HepG2 (cell line): ENCODE data around the gene NUP62.

Experiments used
- ARNT2 ChIP-seq: sonication (generic); formaldehyde crosslinking; IDR thresholded peaks from 2 replicates; pipeline ENCODE4 v1.8.0; 2022; ENCODE audit warnings: mild to moderate bottlenecking, low read depth, missing genetic modification reagents, moderate library complexity
- CEBPB ChIP-seq: IDR thresholded peaks from 2 replicates; pipeline ENCODE4 v1.6.1; 2011; ENCODE audit warnings: low read depth, low read length, improper control_type of control experiment, borderline replicate concordance
- CTCF ChIP-seq: sonication (generic); formaldehyde crosslinking; IDR thresholded peaks from 2 replicates; pipeline ENCODE4 v1.5.0; 2020; ENCODE audit warnings: mild to moderate bottlenecking, missing genetic modification reagents, moderate library complexity
- FOXM1 ChIP-seq: sonication (generic); formaldehyde crosslinking; IDR thresholded peaks from 2 replicates; pipeline ENCODE4 v1.5.0; 2020; ENCODE audit warnings: missing genetic modification reagents
- FOXP1 ChIP-seq, 2 experiments: fragments of 450-650 bp in 1 of 2; IDR thresholded peaks; 2 replicates each; pipeline ENCODE4 v1.6.1; 2017 to 2018; ENCODE audit warnings: antibody characterized with exemption in 1 of 2
- GABPB1 ChIP-seq: IDR thresholded peaks from 2 replicates; pipeline ENCODE4 v1.6.1; 2016; ENCODE audit warnings: mild to moderate bottlenecking, missing genetic modification reagents, moderate library complexity, missing compliant biosample characterization
- GATAD1 ChIP-seq: IDR thresholded peaks from 2 replicates; pipeline ENCODE4 v1.6.1; 2016; ENCODE audit warnings: missing genetic modification reagents, missing compliant biosample characterization
- PHF20 ChIP-seq: sonication (generic); formaldehyde crosslinking; IDR thresholded peaks from 2 replicates; pipeline ENCODE4 v1.5.0; 2020; ENCODE audit warnings: mild to moderate bottlenecking, missing genetic modification reagents
- POLR2A ChIP-seq, 2 experiments: IDR thresholded peaks; 2 replicates each; pipeline ENCODE4 v1.6.1; 2011; ENCODE audit warnings: low read depth in 2 of 2, low read length in 2 of 2, mild to moderate bottlenecking in 1 of 2, moderate library complexity in 1 of 2; ENCODE audit not compliant: insufficient read depth in 1 of 2
- SIN3B ChIP-seq: fragments of 150-350 bp; IDR thresholded peaks from 2 replicates; pipeline ENCODE4 v1.6.1; 2014; ENCODE audit warnings: low read length
- SUZ12 ChIP-seq: fragments of 150-350 bp; IDR thresholded peaks from 2 replicates; pipeline ENCODE4 v1.6.1; 2014; ENCODE audit warnings: low read depth, low read length
- ZNF432 ChIP-seq: sonication (generic); formaldehyde crosslinking; IDR thresholded peaks from 2 replicates; pipeline ENCODE4 v1.5.0; 2020; ENCODE audit warnings: missing genetic modification reagents, mild to moderate bottlenecking, borderline replicate concordance
- ZSCAN20 ChIP-seq: sonication (generic); formaldehyde crosslinking; IDR thresholded peaks from 2 replicates; pipeline ENCODE4 v1.4.0; 2020; ENCODE audit warnings: missing genetic modification reagents, mild to moderate bottlenecking, borderline replicate concordance
- TF ChIP-seq, protein P1 (sequence below): sonication (generic); formaldehyde crosslinking; IDR thresholded peaks from 2 replicates; pipeline ENCODE4 v1.4.0; 2020; ENCODE audit warnings: missing genetic modification reagents

DNA sequence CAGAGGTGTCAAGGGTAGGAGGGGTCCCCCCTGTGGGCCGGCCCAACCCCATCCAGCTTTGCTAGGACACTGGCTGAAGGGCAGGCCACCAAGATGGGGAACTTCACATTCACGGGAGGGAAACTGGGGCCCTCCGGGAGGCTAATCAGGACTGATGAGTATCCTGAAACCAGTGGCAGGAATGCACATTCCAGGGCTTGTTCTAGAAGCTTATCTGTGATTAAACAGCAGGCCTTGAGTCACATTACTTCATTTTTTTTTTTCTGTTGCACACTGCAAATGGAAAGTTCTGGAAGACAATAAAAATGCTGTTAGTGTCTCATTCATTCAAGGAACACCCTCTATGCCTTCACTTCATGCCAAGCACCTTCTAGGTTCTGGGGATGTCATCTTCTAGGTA is 47.2 kb upstream of the NUP62 start:
- no peak for TF ChIP-seq ZSCAN20
- TF ChIP-seq PHF20 (CRISPR knock-in tag) = no peak
- TF ChIP-seq SIN3B = no peak
- TF ChIP-seq GATAD1 (CRISPR knock-in tag) = no peak
- no peak for TF ChIP-seq FOXM1 (CRISPR knock-in tag)
- no peak for TF ChIP-seq FOXP1 (IDR thresholded peaks at IDR 0.05)
- TF ChIP-seq FOXP1 (CRISPR knock-in tag; IDR thresholded peaks at IDR 0.05) = no peak
- no peak for TF ChIP-seq ARNT2
- TF ChIP-seq SUZ12 = no peak
- TF ChIP-seq, protein P1, sequence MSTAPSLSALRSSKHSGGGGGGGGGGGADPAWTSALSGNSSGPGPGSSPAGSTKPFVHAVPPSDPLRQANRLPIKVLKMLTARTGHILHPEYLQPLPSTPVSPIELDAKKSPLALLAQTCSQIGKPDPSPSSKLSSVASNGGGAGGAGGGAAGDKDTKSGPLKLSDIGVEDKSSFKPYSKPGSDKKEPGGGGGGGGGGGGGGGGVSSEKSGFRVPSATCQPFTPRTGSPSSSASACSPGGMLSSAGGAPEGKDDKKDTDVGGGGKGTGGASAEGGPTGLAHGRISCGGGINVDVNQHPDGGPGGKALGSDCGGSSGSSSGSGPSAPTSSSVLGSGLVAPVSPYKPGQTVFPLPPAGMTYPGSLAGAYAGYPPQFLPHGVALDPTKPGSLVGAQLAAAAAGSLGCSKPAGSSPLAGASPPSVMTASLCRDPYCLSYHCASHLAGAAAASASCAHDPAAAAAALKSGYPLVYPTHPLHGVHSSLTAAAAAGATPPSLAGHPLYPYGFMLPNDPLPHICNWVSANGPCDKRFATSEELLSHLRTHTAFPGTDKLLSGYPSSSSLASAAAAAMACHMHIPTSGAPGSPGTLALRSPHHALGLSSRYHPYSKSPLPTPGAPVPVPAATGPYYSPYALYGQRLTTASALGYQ (CRISPR knock-in tag) = no peak
- no peak for TF ChIP-seq CEBPB
- TF ChIP-seq ZNF432 (CRISPR knock-in tag) = no peak
- no peak for TF ChIP-seq POLR2A (IDR thresholded peaks at IDR 0.05; ENCODE audit: insufficient read depth in 1 of 2, low read depth in 2 of 2, low read length in 2 of 2)
- no peak for TF ChIP-seq CTCF (CRISPR knock-in tag)
- no peak for TF ChIP-seq GABPB1 (CRISPR knock-in tag)
